ENCODE data around the gene ADORA3.
A peak's percentile ranks its signal among the peaks of the same experiment; 100 is the strongest.

ADORA3 gene

DNA sequence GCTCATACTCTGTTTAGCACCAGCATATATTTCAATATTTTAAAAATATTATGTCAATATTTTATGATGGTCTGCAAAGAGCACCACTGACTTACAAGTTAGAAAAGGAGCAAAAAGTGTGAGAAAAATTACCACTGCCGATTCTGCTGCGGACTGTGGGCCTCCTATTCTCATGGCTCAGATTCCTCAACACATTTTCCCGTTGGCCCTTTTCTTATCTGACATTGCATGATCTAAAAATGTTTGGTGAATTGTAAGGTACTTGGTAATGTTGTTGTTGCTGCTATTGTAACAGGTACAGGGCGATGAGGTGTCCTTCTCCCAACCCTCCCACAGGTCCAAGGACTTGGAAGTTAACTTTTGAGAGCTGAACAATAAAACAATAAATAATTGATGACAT is 28.9 kb downstream of the ADORA3 start:
- no peak for DNase-seq (ENCODE audit: low spot score)

DNA sequence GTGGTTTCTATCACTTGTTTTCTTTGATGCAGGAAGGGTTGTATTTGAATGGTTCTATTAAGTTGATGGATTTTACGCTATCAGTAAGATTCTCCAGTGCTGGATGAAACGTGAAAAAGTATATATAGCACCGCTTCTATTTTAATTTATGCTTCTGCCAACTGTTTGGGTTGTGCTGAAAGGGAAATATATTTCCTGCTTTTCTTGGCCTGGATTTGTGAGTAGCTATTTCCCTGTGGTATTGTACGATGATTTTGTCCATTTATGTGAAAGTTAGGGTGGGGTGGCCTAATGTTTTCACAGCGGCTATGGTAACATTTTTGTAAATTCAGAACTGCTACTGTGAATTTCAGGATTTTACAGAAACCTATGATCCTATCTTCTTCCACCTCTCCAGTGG is 29.3 kb downstream of the ADORA3 start:
- DNase-seq (ENCODE audit: low spot score) = no peak

DNA sequence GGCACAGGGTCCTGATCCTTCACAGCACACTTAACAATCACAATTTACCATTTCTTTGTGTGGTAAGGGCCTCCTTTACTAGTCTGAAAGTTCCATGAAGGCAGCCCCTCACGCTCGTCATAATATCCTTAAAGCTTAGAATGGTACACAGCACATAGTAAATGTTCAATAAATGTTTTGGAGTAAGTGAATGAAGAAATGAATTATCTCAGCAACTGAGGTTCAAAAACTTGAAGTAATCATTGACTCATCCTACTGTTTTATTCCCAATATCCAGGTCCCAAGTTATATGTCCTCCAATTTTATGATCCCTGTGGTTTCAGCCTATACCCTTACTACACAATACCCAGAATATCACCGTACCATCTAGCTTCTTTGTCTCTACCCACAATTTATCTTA is 31.9 kb downstream of the ADORA3 start:
- DNase-seq (ENCODE audit: low spot score) = no peak

DNA sequence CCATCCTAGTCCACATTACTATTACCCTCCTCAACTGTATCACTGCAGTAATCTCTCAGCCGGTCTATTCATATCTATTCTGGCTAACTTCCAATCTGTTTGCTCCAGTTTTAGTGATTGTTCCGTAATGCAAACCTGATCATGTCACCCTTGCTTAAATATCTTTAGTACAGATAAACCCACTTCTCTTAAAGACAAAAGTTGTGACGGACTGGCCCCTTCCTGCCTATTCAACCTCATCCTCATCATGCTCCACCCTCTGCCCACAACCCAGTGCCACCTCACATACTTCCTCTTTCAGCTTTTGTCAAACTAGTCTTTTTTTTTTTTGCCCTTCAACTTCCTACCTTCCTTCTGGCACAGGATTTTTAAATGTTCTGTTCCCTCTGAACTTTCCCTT is 32.4 kb downstream of the ADORA3 start:
- DNase-seq (ENCODE audit: low spot score) = peak; percentile 70

DNA sequence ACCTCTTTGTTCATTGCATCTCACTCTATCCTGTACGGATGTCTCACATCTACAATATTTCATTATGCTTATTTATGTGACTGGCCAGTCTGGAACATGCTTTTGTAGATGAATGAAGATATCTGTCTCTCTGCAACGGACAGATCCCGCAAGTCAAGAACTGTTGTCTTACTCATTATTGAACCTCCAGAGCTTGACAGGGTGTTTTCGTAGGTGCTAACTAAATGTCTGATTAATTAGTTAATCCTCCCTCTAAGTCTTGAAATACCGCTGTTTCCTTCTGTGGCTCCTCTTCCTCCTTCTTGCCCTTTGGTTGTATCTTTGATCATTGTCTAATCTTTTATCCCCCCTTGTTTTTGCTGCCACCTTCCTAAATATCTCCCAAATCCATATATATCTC is 32.8 kb downstream of the ADORA3 start:
- no peak for DNase-seq (ENCODE audit: low spot score)

DNA sequence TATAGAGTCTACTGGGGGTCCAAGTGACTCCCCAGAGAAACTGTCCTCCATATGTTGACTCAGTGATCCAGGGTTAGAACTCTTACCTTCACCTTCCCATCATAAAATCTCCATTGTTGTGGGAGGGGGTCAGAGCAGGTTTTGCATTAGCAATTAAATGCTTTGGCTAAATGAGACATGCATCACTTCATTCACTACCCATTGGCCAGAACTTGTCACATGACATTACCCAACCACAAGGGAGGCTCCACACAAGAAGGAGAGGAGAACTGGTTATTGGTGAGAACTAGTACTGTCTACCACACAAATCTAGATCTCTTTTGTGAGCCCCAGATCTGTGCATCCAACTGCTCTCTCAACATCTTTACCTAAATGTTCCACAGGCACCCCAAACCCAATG is 33.9 kb downstream of the ADORA3 start:
- no peak for DNase-seq (ENCODE audit: low spot score)

DNA sequence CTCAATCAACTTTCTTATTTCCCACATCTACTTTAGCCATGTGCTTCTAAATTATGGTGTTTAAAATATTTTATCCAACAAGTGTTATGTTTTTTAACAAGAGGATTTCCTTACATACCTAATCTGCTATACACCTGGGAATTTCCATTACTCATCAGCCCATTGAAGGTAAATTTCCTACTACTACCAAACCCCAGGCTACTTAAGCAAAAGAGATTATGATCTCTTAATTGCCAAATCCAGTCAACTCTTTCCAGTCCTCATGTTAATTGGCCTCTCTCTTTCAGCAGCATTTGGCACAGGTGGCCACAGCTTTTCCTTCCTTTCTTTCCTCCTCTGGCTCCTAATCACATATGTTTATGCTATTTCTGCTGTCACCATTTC is 34.7 kb downstream of the ADORA3 start:
- no peak for DNase-seq (ENCODE audit: low spot score)

DNA sequence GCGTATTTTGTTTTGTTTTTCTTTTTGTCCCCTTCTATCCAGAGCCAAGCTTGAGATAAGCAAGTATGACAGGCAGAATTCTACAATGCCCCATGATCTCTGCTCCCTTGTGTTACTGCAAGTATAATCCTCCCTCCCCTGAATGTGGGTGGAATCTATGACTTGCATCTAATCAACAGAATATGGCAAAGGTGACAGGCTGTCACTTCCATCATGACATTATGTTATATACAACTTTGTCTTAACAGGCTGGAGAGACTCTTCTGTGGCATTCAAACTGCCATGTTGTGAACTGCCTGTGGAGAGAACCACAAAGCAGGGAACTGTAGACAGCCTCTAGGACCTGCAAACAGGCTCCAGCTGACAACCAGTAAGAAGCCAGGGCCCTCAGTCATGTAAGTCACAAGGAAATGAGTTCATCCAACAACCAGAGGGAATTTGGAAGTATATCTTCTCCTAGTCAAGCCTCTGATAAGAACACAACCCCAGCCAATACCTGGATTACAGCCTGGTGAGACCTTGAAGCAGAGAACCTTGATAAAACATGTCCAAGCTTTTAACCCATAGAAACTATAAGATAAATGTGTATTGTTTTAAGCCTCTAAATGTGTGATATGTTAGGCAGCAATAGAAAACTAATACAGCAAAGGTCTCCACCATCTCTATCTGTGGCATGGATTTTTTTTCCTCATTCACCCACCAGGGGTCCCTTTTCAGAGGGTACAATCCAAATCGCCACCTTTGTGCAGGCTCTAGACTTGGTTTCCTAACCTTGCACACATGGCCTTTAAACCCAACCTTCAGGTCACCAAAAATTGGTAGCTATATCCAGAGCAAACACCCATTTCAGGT is 35.3 kb downstream of the ADORA3 start:
- no peak for DNase-seq (ENCODE audit: low spot score)

DNA sequence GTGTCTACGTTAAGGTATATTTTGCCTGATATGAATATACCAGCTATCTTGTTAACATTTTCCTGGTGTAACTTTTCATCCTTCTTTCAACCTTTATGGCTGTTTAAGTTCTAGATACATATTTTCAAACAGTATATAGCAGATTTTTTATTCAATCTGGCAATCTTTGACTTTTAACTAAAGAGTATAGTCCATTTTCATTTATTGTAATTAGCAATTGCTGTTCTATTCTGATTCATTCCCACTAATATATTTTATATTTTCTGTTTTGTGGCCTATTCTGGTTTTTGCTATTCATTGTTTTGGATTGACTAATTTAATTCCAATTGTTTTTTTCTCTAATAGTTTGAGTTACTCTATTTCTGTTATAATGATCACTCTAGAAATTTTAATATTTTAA is 37.0 kb downstream of the ADORA3 start:
- no peak for DNase-seq (ENCODE audit: low spot score)

DNA sequence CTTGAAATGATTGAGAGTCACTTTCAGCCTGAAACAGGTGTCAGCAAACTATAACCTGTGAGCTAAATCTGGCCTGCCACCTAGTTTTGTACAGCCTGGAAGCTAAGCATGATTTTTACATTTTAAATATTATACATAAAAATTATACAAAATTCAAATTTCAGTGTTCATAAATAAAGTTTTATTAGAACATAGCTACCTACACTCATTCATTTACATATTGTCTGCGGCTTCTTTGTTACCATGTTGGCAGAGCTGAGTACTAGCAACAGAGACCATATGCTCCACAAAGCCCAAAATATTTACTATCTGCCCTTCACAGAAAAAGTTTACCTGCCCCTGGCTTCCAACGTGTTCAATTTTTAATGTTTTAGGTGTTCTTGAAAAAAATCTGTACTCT is 37.7 kb downstream of the ADORA3 start:
- no peak for DNase-seq (ENCODE audit: low spot score)

DNA sequence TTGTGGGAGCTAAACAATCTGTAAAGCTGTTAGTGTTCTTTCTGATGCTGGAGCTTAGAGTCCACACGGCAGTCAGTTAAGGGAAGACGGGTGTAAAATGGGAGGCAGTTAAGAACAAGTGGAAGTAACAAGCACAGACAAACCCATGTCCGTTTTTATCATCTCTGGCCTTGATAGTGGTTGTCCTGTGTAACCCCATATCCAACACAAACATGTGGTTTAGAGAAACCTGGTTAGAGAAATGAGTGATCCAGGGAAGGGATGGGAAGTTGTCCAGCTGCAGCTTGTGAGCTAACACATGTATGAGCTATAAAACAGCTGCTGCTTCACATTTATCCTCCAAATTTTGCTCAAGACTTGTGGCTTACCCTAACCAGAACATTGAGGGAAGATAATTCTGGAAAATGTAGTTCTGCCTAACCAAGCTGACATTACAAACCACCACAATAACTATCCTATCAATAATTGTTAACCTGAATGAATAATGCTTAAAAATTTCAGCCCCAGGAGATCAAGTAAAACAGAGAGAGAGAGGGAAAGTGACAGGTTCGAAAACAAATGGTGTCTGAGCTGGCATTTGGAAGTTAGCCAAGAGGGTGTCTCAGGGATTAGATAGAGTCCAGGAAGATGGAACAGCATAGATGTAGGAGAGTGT is 40.3 kb downstream of the ADORA3 start:
- no peak for DNase-seq (ENCODE audit: low spot score)

DNA sequence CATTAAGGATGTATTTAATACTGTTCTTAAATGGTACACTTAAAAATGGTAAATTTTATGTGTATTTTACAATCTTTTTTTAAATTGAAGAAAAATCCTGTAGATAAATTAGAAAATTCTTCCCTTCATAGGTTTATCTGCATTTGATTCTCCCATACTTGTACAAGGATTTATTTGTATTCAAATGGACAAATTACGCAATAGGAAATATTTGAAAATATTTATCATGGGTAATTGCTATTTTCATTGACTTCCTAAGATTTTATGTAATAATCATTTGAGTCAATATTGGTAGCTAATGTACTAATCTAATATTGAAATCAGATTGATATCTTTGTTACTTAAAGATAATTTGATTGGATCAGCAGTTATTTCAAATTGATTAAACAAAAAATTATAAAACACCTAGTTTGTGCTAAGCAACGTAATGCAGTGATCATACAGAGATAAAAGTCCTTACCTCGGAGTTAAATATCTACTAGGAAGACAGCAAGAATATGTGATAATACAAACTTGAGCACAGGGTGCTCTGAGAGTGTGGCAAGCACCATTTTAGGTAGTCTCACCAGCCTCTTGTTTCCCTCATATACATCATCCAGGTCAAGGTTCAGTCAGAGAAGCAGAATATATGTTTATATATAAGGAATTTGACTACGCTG is 40.9 kb downstream of the ADORA3 start:
- no peak for DNase-seq (ENCODE audit: low spot score)

DNA sequence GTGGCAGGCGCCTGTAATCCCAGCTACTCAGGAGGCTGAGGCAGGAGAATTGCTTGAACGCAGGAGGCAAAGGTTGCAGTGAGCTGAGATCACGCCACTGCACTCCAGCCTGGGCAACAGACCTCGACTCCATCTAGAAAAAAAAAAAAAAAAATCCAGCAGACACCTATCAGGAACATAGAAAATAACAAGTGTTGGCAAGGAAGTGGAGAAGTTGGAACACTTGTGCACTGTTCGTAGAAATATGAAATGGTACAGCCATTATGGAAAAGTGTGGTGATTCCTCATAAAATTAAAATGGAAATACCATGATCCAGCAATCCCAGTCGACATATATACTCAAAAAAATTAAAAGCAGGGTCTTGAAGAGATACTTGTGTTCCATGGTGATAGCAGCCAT is 41.7 kb downstream of the ADORA3 start:
- no peak for DNase-seq (ENCODE audit: low spot score)

DNA sequence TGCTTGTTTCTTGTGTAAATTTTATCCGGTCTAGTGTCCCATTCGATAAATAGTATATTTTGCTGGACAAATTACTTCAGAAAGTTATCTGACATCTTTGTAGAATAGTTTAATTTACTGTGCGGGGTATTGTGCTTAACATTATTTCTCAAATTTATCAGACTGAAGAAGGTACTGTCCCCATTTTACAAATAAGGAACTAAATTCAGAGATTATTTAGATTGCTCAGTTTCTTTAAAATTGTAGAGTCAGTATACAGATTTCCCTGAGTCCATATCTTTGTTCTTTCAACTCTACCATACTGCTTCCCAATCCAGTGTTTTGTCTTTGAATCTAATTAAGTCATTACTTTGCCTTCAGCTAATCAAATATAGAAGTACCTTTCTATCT is 47.8 kb downstream of the ADORA3 start:
- no peak for DNase-seq (ENCODE audit: low spot score)

DNA sequence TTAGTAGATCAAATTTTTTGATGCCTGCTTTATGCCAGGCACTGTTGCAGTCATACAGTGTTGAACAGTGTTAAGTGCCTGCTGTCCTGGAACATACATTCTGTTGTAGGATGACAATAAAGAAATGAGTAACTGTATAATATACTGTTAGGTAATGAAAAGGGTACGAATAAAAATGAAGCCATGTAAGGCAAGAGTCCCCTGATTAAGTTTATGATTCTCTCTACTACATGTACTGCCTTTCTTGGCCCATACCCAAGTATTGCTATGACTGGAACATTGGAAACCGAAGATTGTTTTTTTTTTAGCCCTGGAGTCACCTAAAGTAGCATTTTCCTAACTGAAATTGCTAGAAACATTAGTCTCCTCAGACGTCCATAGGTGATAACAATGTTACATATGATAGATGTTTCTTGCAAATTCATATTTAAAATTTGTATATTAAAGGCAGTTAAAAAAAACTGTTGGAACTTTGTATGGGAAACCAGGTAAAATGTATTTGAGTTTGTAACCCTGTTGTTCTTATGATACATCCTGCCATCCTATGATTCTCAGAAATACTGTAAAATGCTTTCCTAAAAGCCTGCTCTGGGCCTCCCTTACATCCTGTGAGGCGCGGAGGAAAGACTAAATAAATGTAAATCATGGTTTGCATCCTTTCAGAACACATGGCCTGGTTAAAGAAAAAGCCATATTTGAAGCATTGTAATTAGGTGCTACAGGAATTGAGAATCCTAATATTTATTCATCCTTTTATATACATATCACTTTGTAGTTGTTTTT is 48.4 kb downstream of the ADORA3 start:
- DNase-seq (ENCODE audit: low spot score) = no peak

DNA sequence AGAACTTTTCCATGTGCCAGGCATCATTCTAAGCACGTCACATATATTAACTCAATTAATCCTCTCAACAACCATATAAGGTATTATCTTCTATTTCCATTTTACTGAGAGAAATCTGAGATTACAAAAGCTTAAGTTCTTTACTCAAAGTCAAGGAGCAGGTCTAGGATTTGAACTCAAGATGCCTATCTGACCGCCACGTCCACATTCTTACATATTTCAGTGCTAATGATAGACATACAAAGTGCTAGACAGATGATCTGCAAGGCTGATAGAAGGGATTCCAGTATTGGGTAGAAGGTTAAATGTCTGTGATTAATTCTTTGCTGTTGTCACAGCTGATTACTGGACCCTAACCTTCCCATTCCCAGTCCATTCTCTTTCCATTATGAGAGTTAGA is 49.7 kb downstream of the ADORA3 start:
- no peak for DNase-seq (ENCODE audit: low spot score)

DNA sequence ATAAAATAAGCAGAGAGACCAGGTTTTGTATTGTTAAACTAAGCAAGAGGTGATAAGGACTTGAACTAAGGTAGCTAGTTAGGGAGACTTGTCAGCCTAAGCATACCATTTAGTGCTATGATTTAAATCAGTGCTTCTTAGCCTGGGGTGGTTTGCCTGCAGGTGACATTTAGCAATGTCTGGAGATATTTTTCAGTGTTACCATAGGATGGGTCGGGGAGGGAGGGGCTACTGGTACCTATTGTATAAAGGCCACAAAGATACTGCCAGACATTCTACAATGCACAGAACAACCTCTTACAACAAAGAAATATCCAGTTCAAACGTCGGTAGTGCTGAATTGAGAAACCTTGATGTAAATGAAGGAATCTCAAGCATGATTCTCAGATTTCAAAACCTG is 50.9 kb downstream of the ADORA3 start:
- DNase-seq (ENCODE audit: low spot score) = no peak

DNA sequence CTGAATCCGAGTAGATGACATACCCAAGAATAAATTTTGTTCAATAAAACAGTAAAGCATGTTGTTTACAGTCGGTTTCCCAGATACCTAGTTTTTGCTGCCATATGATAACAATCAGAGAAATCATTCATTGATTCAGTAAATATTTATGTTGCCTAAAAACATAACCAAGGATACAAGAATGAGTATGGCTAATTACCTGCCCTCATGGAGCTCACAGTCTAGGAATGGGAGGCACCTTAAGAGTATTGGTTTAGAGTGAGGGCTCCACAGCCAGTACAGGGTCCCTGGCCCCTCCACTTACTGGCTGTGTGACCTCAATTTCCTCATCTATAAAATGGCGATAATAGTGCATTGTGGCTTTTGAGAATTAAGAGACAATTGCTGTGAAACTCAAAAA is 53.2 kb downstream of the ADORA3 start:
- DNase-seq (ENCODE audit: low spot score) = no peak

DNA sequence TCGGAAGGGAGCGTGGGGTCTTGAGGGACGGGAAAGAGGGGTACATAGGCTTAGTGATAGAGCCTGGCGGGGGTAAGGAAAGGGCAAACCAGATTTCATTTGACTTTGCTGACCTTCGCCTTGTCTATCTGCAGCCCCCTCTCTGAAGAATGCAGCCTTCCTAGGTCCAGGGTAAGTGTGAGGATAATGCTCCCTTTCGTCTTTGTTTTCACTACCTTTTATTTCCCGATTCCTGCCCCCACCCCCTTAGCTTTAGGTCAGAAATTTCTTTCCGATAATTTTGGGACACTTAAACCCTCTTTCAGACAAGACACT is 53.8 kb downstream of the ADORA3 start:
- no peak for DNase-seq (ENCODE audit: low spot score)

Data from globus pallidus (tissue), 1 donor.